HL-60 (cell line): ENCODE results near the gene COL19A1.

ENCODE experiments used
- DNase-seq, 2 experiments: peaks; one replicate each; pipeline ENCODE4 v3.0.0-alpha.2; 2010 to 2020; ENCODE audit warnings: low read depth in 1 of 2, low spot score in 1 of 2
- H3K27ac ChIP-seq: fragments of 250-450 bp; sonication (Bioruptor Pico); replicated peaks from 2 replicates; pipeline ENCODE4 v1.5.1; 2020; ENCODE audit warnings: mild to moderate bottlenecking, moderate library complexity
- H3K27me3 ChIP-seq: fragments of 250-450 bp; sonication (Bioruptor Pico); 2 replicates; pipeline ENCODE4 v1.5.1; 2021; ENCODE audit warnings: mild to moderate bottlenecking, moderate library complexity; ENCODE audit not compliant: insufficient read depth, poor library complexity, severe bottlenecking
- H3K4me3 ChIP-seq: replicated peaks from 2 replicates; pipeline ENCODE4 v1.5.1; 2011; ENCODE audit warnings: mild to moderate bottlenecking, control low read depth, low read length; ENCODE audit not compliant: insufficient read depth
- CTCF ChIP-seq: IDR thresholded peaks from one replicate; pipeline ENCODE4 v1.5.1; 2011; ENCODE audit warnings: low read length, control low read depth, inconsistent platforms; ENCODE audit not compliant: insufficient read depth
- GABPA ChIP-seq: IDR thresholded peaks from 2 replicates; pipeline ENCODE4 v1.6.1; 2012; ENCODE audit warnings: low read depth
- POLR2AphosphoS5 ChIP-seq: IDR thresholded peaks from 2 replicates; pipeline ENCODE4 v1.6.1; 2012; ENCODE audit warnings: low read depth
- SPI1 ChIP-seq: IDR thresholded peaks from 2 replicates; pipeline ENCODE4 v1.6.1; 2012; ENCODE audit warnings: low read depth, mild to moderate bottlenecking, borderline replicate concordance
- TF ChIP-seq, protein P1 (sequence below): IDR thresholded peaks from 2 replicates; pipeline ENCODE4 v1.6.1; 2012; ENCODE audit warnings: low read depth; ENCODE audit not compliant: insufficient replicate concordance

COL19A1 gene

GRCh38 chr6:70113171-70113570, 246.8 kb downstream of the COL19A1 start:
- no peak overlapping the region for H3K4me3 ChIP-seq
- DNase-seq = no peak
- peaks cover 6% of the 10 kb centered on the region for H3K27me3 ChIP-seq
- no peak overlapping the region for H3K27ac ChIP-seq
- TF ChIP-seq POLR2AphosphoS5 = no peak

DNA sequence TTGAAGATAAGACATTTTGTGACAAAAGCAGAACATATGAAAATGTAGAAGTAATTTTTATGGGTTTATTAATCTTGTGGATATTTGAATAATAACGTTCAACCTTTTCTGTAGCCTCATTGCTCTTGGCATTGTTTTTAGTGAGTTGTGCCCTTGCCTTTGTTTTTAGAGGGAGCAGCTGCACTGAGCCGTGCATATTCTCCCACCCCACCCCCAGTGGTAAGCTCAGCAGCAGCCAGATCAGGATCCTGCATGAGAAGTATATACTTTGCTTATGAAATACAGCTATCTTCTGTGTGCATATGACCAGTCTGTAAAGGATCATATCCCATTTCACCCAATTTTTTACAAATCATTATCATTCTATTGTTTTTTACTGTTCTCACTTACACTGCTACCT, 252.3 kb downstream of the COL19A1 start:
- Histone ChIP-seq H3K27ac (no peak overlapping the region), H3K27me3 (peaks cover 5% of the 10 kb centered on the region), H3K4me3 (no peak overlapping the region)
- DNase-seq = no peak
- TF ChIP-seq, protein P1, sequence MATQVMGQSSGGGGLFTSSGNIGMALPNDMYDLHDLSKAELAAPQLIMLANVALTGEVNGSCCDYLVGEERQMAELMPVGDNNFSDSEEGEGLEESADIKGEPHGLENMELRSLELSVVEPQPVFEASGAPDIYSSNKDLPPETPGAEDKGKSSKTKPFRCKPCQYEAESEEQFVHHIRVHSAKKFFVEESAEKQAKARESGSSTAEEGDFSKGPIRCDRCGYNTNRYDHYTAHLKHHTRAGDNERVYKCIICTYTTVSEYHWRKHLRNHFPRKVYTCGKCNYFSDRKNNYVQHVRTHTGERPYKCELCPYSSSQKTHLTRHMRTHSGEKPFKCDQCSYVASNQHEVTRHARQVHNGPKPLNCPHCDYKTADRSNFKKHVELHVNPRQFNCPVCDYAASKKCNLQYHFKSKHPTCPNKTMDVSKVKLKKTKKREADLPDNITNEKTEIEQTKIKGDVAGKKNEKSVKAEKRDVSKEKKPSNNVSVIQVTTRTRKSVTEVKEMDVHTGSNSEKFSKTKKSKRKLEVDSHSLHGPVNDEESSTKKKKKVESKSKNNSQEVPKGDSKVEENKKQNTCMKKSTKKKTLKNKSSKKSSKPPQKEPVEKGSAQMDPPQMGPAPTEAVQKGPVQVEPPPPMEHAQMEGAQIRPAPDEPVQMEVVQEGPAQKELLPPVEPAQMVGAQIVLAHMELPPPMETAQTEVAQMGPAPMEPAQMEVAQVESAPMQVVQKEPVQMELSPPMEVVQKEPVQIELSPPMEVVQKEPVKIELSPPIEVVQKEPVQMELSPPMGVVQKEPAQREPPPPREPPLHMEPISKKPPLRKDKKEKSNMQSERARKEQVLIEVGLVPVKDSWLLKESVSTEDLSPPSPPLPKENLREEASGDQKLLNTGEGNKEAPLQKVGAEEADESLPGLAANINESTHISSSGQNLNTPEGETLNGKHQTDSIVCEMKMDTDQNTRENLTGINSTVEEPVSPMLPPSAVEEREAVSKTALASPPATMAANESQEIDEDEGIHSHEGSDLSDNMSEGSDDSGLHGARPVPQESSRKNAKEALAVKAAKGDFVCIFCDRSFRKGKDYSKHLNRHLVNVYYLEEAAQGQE = no peak
- TF ChIP-seq SPI1 (no peak), CTCF (no peak), POLR2AphosphoS5 (no peak), GABPA (no peak)

GRCh38 chr6:70119218-70119835, 253.0 kb downstream of the COL19A1 start:
- Histone ChIP-seq H3K27me3 (peaks cover 5% of the 10 kb centered on the region), H3K4me3 (no peak overlapping the region), H3K27ac (no peak overlapping the region)
- no peak for DNase-seq
- TF ChIP-seq CTCF (no peak), POLR2AphosphoS5 (no peak), SPI1 (no peak), GABPA (no peak)
- TF ChIP-seq, protein P1 = no peak

- Histone ChIP-seq H3K27ac (no peak overlapping the region), H3K27me3 (no peaks in the 10 kb centered on the region), H3K4me3 (no peak overlapping the region)
- no peak for DNase-seq
- TF ChIP-seq SPI1 = no peak
- TF ChIP-seq GABPA = no peak
Measured at GRCh38 chr6:70124443-70124842, 258.1 kb downstream of the COL19A1 start.
